ENCODE data around the gene MCUR1. TPM values are rescaled to one million over a fixed set of nuclear protein-coding genes. Genes with fewer than 3 reads are reported as not detected.
A peak's percentile ranks its signal among the peaks of the same experiment; 100 is the strongest.

MCUR1 gene
- total and polyA plus RNA-seq, 2 donors (not counting 1 experiment from before 2014, with no cell fraction given): 4.6 to 10.6 TPM

DNA sequence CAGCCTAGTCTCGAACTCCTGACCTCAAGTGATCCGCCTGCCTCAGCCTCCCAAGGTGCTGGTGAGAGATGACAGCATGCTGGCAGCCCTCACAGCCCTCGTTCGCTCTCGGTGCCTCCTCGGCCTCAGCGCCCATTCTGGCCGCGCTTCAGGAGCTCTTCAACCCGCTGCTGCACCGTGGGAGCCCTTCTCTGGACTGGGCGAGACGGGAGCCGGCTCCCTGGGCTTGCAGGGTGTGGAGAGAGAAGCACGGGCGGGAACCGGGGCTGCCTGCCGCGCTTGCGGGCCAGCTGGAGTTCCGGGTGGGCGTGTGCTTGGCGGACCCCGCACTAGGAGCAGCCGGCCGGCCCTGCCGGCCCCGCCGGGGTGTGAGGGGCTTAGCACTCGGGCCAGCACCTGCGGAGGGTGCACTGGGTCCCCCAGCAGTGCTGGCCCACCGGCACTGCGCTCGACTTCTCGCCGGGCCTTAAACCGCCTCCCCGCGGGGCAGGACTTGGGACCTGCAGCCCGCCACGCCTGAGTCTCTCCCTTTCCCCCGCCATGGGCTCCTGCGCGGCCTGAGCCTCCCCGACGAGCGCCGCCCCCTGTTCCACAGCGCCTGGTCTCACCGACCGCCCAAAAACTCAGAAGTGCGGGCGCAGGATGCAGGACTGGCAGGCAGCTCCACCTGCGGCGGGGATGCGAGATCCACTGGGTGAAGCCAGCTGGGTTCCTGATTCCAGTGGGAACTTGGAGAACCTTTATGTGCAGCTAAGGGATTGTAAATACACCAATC, 71.2 kb downstream of the MCUR1 start:
- Mint-ChIP-seq H3K27ac (no peak overlapping the region), H3K4me1 (peaks cover 2% of the 10 kb centered on the region), H3K27me3 (peaks cover under 1% of the 10 kb centered on the region), H3K4me3 (peak overlapping the region; percentile 13), H3K9me3 (ENCODE audit: insufficient read depth) (no peaks in the 10 kb centered on the region)
- Histone ChIP-seq H3K27ac (ENCODE audit: low read length in 2 of 2) (no peak overlapping the region), H3K4me2 (replicated peaks; ENCODE audit: low read depth, low read length, poor library complexity, severe bottlenecking) (peak overlapping the region; percentile 33), H3K27me3 (replicated peaks in 1 of 4; ENCODE audit: control extremely low read depth in 1 of 4, control insufficient read depth in 3 of 4, insufficient read depth in 4 of 4, low read length in 3 of 4) (no peaks in the 10 kb centered on the region), H3K4me3 (ENCODE audit: control extremely low read depth in 1 of 5, extremely low read depth in 1 of 5, insufficient read depth in 1 of 5, low read depth in 2 of 5, low read length in 4 of 5) (peak overlapping the region in 2 of 5 experiments; percentile 9 to 10), H4K20me1 (ENCODE audit: control insufficient read depth, insufficient read depth, low read length, poor library complexity, severe bottlenecking) (no peaks in the 10 kb centered on the region), H3K36me3 (replicated peaks in 1 of 2; ENCODE audit: control extremely low read depth in 1 of 2, control insufficient read depth in 1 of 2, extremely low read depth in 1 of 2, insufficient read depth in 2 of 2, low read length in 1 of 2) (no peaks in the 10 kb centered on the region), H3K4me1 (ENCODE audit: control insufficient read depth in 2 of 2, insufficient read depth in 2 of 2, low read length in 2 of 2) (no peaks in the 10 kb centered on the region), H3K9ac (ENCODE audit: low read length) (peak overlapping the region; percentile 19), H2AFZ (ENCODE audit: insufficient read depth, low read depth, low read length, poor library complexity, severe bottlenecking) (no peak overlapping the region), H3K9me3 (ENCODE audit: control extremely low read depth in 1 of 3, control insufficient read depth in 2 of 3, insufficient read depth in 1 of 3, low read length in 2 of 3) (peaks cover 0 to 15% (median 0%) of the 10 kb centered on the region in 3 donors), H3K79me2 (ENCODE audit: control insufficient read depth, insufficient read depth, low read length) (no peaks in the 10 kb centered on the region)
- ATAC-seq (ENCODE audit: low read depth) (no peak), DNase-seq (no peak)
- 78% methylated on average over 55 of the region's 56 CpGs for WGBS (ENCODE audit: insufficient coverage)
- intact Hi-C loops (cut with micrococcal nuclease): no loop called here
- ChIA-PET POLR2A (no interaction called here), CTCF (no interaction called here)
- TF ChIP-seq, protein P1, sequence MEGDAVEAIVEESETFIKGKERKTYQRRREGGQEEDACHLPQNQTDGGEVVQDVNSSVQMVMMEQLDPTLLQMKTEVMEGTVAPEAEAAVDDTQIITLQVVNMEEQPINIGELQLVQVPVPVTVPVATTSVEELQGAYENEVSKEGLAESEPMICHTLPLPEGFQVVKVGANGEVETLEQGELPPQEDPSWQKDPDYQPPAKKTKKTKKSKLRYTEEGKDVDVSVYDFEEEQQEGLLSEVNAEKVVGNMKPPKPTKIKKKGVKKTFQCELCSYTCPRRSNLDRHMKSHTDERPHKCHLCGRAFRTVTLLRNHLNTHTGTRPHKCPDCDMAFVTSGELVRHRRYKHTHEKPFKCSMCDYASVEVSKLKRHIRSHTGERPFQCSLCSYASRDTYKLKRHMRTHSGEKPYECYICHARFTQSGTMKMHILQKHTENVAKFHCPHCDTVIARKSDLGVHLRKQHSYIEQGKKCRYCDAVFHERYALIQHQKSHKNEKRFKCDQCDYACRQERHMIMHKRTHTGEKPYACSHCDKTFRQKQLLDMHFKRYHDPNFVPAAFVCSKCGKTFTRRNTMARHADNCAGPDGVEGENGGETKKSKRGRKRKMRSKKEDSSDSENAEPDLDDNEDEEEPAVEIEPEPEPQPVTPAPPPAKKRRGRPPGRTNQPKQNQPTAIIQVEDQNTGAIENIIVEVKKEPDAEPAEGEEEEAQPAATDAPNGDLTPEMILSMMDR (IDR thresholded peaks at IDR 0.05): no peak
- no peak for TF ChIP-seq EZH2 (IDR thresholded peaks at IDR 0.05; ENCODE audit: borderline replicate concordance, insufficient read depth, low read depth, low read length, poor library complexity, severe bottlenecking)

- ATAC-seq (ENCODE audit: low read depth) (no peak), DNase-seq (no peak)
- 95% methylated on average over 3 of the region's 4 CpGs for WGBS (ENCODE audit: insufficient coverage)
- no peaks in the 10 kb centered on the region for H4K20me1 ChIP-seq (ENCODE audit: control insufficient read depth, insufficient read depth, low read length, poor library complexity, severe bottlenecking)
- H3K27me3 ChIP-seq (replicated peaks in 1 of 4; ENCODE audit: control extremely low read depth in 1 of 4, control insufficient read depth in 3 of 4, insufficient read depth in 4 of 4, low read length in 3 of 4): no peaks in the 10 kb centered on the region
- H3K79me2 ChIP-seq (ENCODE audit: control insufficient read depth, insufficient read depth, low read length): no peaks in the 10 kb centered on the region
- H3K27me3 Mint-ChIP-seq: no peaks in the 10 kb centered on the region
- H3K4me3 Mint-ChIP-seq: no peak overlapping the region
- no peak overlapping the region for H2AFZ ChIP-seq (ENCODE audit: insufficient read depth, low read depth, low read length, poor library complexity, severe bottlenecking)
- H3K9me3 ChIP-seq (ENCODE audit: control extremely low read depth in 1 of 3, control insufficient read depth in 2 of 3, insufficient read depth in 1 of 3, low read length in 2 of 3): peaks cover 0 to 11% (median 0%) of the 10 kb centered on the region in 3 donors
- no peak overlapping the region for H3K27ac Mint-ChIP-seq
- H3K27ac ChIP-seq (ENCODE audit: low read length in 2 of 2): no peak overlapping the region
- no peak overlapping the region for H3K4me2 ChIP-seq (replicated peaks; ENCODE audit: low read depth, low read length, poor library complexity, severe bottlenecking)
- intact Hi-C loops (cut with micrococcal nuclease): no loop called here
- no peaks in the 10 kb centered on the region for H3K4me1 Mint-ChIP-seq
- no peaks in the 10 kb centered on the region for H3K9me3 Mint-ChIP-seq (ENCODE audit: insufficient read depth)
- CTCF ChIA-PET: no interaction called here
- H3K9ac ChIP-seq (ENCODE audit: low read length): no peak overlapping the region
- H3K4me3 ChIP-seq (ENCODE audit: control extremely low read depth in 1 of 5, extremely low read depth in 1 of 5, insufficient read depth in 1 of 5, low read depth in 2 of 5, low read length in 4 of 5): no peak overlapping the region
- POLR2A ChIA-PET: no interaction called here
- H3K4me1 ChIP-seq (ENCODE audit: control insufficient read depth in 2 of 2, insufficient read depth in 2 of 2, low read length in 2 of 2): no peaks in the 10 kb centered on the region
- no peak for TF ChIP-seq EZH2 (IDR thresholded peaks at IDR 0.05; ENCODE audit: borderline replicate concordance, insufficient read depth, low read depth, low read length, poor library complexity, severe bottlenecking)
- TF ChIP-seq, protein P1 (IDR thresholded peaks at IDR 0.05): no peak
- no peaks in the 10 kb centered on the region for H3K36me3 ChIP-seq (replicated peaks in 1 of 2; ENCODE audit: control extremely low read depth in 1 of 2, control insufficient read depth in 1 of 2, extremely low read depth in 1 of 2, insufficient read depth in 2 of 2, low read length in 1 of 2)
Measured at GRCh38 chr6:13741365-13741764, 73.0 kb downstream of the MCUR1 start.
